KMS-11 (cell line): ENCODE data around the gene FADS6.

Source experiments
- H2AFZ ChIP-seq: fragments of 200-600 bp; sonication (generic); 2 replicates; pipeline ENCODE4 v1.6.1; 2016; ENCODE audit warnings: antibody characterized with exemption, mixed run types, low read depth
- H3K27ac ChIP-seq: fragments of 200-600 bp; sonication (generic); 2 replicates; pipeline ENCODE4 v1.6.1; 2016; ENCODE audit warnings: mild to moderate bottlenecking, mixed run types
- H3K27me3 ChIP-seq: fragments of 200-600 bp; sonication (generic); 2 replicates; pipeline ENCODE4 v1.6.1; 2017; ENCODE audit warnings: mild to moderate bottlenecking, low read depth, mixed run types, moderate library complexity; ENCODE audit not compliant: insufficient read depth
- H3K36me3 ChIP-seq: fragments of 200-600 bp; sonication (generic); 2 replicates; pipeline ENCODE4 v1.6.1; 2017; ENCODE audit warnings: mild to moderate bottlenecking, mixed run types; ENCODE audit not compliant: insufficient read depth
- H3K4me1 ChIP-seq: fragments of 200-600 bp; sonication (generic); 2 replicates; pipeline ENCODE4 v1.6.1; 2016; ENCODE audit warnings: mild to moderate bottlenecking, low read depth, mixed run types; ENCODE audit not compliant: poor library complexity, severe bottlenecking
- H3K4me2 ChIP-seq: fragments of 200-600 bp; sonication (generic); 2 replicates; pipeline ENCODE4 v1.7.0; 2016; ENCODE audit warnings: mild to moderate bottlenecking, mixed run types
- H3K4me3 ChIP-seq: fragments of 200-600 bp; sonication (generic); IDR thresholded peaks from 2 replicates; pipeline ENCODE4 v1.6.1; 2017; ENCODE audit warnings: low read depth, low read length, mixed read lengths; ENCODE audit not compliant: insufficient read depth
- H3K79me2 ChIP-seq: fragments of 200-600 bp; sonication (generic); 2 replicates; pipeline ENCODE4 v1.6.1; 2016; ENCODE audit warnings: low read depth, mixed run types; ENCODE audit not compliant: insufficient read depth
- H3K9ac ChIP-seq: fragments of 200-600 bp; sonication (generic); 2 replicates; pipeline ENCODE4 v1.6.1; 2016; ENCODE audit warnings: mild to moderate bottlenecking, mixed run types
- H4K20me1 ChIP-seq: fragments of 200-600 bp; sonication (generic); 2 replicates; pipeline ENCODE4 v1.6.1; 2016; ENCODE audit warnings: mild to moderate bottlenecking, mixed run types; ENCODE audit not compliant: insufficient read depth
- TF ChIP-seq, protein P1 (sequence below): fragments of 200-600 bp; sonication (generic); conservative IDR thresholded peaks from 2 replicates; pipeline ENCODE4 v1.6.1; 2017; ENCODE audit warnings: low read depth, mild to moderate bottlenecking, antibody characterized with exemption, low read length, moderate library complexity, mixed read lengths

Gene FADS6

DNA sequence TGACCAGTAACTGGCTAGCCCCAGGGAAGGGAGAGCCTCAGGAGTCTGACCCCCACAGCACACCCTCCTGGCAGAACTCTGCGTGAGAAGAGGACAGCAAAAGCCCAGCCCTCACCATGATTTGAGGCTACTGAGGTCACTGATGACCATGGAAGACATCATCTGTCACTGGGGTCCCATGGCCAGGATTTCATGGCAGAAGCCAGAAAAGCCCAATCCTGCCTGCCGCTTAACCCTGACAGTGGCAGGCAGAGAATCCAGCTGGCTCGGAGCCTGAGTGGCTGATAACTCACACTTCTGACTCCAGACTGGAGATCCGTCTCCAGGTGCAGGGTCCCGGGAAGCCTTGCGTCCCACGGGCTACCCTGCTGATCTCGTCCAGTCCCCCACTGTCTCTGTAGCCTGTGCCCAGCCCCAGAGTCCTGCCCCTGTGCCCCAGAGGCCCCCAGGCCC is 51.3 kb downstream of the FADS6 start:
- Histone ChIP-seq H3K4me1 (no peaks in the 10 kb centered on the region), H3K27ac (no peak overlapping the region), H4K20me1 (no peaks in the 10 kb centered on the region), H3K27me3 (no peaks in the 10 kb centered on the region), H3K4me2 (no peak overlapping the region), H2AFZ (no peak overlapping the region), H3K36me3 (no peaks in the 10 kb centered on the region), H3K9ac (no peak overlapping the region), H3K79me2 (no peaks in the 10 kb centered on the region), H3K4me3 (no peak overlapping the region)
- TF ChIP-seq, protein P1, sequence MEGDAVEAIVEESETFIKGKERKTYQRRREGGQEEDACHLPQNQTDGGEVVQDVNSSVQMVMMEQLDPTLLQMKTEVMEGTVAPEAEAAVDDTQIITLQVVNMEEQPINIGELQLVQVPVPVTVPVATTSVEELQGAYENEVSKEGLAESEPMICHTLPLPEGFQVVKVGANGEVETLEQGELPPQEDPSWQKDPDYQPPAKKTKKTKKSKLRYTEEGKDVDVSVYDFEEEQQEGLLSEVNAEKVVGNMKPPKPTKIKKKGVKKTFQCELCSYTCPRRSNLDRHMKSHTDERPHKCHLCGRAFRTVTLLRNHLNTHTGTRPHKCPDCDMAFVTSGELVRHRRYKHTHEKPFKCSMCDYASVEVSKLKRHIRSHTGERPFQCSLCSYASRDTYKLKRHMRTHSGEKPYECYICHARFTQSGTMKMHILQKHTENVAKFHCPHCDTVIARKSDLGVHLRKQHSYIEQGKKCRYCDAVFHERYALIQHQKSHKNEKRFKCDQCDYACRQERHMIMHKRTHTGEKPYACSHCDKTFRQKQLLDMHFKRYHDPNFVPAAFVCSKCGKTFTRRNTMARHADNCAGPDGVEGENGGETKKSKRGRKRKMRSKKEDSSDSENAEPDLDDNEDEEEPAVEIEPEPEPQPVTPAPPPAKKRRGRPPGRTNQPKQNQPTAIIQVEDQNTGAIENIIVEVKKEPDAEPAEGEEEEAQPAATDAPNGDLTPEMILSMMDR: no peak

DNA sequence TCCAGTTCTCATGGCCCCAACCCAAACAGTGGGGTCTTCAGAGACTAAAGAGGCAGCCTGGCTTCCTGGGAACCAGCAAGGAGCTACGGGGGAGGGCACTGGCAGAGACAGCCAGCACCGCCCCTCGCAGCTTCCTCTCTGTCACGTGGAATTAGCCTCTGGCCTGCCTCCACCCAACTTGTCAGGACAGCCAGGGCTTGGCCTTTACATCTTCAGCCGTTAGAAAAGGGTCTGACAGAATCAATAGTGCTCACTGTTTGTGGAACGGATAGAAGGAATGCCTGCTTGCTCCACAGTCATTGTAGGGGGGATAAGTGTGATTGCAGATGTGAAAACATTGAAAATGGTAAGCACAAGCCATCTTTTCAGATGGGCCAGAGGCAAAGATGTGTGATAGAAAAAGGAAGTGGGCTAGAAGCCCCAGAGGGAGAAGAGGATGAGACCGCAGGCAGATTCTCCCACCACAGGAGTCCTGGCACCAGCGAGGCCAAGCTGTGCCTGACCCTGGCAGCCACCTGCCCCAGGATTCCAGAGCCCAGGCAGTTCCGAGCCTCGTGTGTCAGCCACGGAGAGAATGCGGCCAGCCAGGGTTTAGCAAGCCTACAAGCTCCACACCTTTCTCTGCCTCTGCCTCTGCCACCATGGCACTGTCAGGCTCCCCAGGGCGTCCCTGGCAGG is 52.3 kb downstream of the FADS6 start:
- H3K79me2 ChIP-seq: no peaks in the 10 kb centered on the region
- no peak overlapping the region for H3K9ac ChIP-seq
- H3K4me3 ChIP-seq: no peak overlapping the region
- H3K4me2 ChIP-seq: no peak overlapping the region
- no peak overlapping the region for H3K27ac ChIP-seq
- H4K20me1 ChIP-seq: no peaks in the 10 kb centered on the region
- no peak overlapping the region for H2AFZ ChIP-seq
- TF ChIP-seq, protein P1: no peak
- no peaks in the 10 kb centered on the region for H3K27me3 ChIP-seq
- H3K4me1 ChIP-seq: no peaks in the 10 kb centered on the region
- no peaks in the 10 kb centered on the region for H3K36me3 ChIP-seq

DNA sequence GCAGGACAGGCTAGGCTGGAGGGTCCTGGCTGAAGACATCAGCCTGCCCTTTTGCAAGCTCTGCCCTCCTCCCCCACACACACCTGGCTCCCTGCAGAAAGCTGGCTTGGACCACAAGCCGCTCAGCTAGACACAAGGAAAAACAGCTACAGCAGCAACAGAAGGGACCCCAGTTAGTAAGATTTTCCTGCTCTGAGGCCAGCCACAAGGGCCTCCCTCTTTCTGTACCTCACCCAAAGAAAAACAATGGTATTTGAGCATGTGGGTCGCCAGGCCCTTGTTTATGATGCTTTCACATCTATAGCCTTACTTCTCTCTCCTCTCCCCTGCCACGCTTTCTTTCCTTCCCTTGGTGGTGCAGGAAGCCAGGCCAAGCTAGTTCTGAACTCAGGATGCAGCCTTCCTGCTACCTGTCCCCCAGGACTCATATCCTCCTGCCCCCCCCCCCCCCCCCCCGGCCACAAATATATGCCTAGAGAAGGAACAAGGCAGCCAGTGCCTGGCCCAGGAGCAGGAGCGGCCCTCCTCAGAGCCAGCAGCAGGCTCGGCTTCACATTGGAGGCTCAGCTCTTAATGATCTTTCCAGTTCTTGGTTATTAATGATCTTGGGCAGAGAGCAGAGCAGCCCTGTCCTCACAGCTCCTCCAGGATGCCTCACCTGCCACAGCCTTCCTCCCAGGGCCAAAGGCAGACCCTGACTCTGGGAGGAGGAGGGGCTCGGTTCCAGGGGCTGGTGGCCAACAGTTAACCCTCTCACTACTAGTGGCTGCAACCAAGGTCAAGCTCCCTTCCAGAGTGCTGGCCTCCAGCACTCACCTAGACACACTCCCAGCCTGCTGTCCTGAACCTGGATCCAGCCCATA is 53.2 kb downstream of the FADS6 start:
- Histone ChIP-seq H4K20me1 (no peaks in the 10 kb centered on the region), H3K27ac (no peak overlapping the region), H3K4me1 (no peaks in the 10 kb centered on the region), H3K4me3 (no peak overlapping the region), H3K79me2 (no peaks in the 10 kb centered on the region), H3K36me3 (no peaks in the 10 kb centered on the region), H3K27me3 (no peaks in the 10 kb centered on the region), H3K4me2 (no peak overlapping the region), H2AFZ (no peak overlapping the region), H3K9ac (no peak overlapping the region)
- TF ChIP-seq, protein P1: no peak

DNA sequence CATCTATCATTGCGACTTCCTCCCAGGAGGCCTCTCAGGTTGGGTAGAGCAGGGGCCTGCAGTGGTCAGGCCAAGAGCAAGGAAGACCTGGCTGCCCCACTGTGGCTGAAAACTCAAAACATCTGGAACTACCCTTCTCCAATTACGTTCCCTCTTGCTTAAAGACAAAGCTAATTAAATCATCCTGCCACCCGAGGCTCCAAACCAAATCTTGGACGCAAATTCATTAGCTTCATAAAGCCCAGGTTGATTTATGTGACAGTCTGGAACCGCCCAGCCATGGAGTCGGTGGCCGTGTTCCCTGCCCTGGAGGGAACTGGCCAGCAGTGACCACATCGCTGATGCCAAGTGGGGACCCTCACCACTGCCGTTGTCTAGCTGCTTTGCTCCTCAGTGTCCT is 55.2 kb downstream of the FADS6 start:
- Histone ChIP-seq H3K4me2 (no peak overlapping the region), H3K27ac (no peak overlapping the region), H3K4me3 (no peak overlapping the region), H3K36me3 (no peaks in the 10 kb centered on the region), H4K20me1 (no peaks in the 10 kb centered on the region), H3K79me2 (no peaks in the 10 kb centered on the region), H2AFZ (no peak overlapping the region), H3K9ac (no peak overlapping the region), H3K27me3 (no peaks in the 10 kb centered on the region), H3K4me1 (no peaks in the 10 kb centered on the region)
- TF ChIP-seq, protein P1: no peak
